ENCODE data around the gene LPIN3. TPM values are rescaled to one million over a fixed set of nuclear protein-coding genes. Genes with fewer than 3 reads are reported as not detected.

Gene LPIN3
- total RNA-seq, 1 donor from 2014 or later = 2.8 TPM

GRCh38 chr20:41314386-41314785 is 26.2 kb upstream of the LPIN3 start:
- no peaks in the 10 kb centered on the region for H3K9me3 ChIP-seq (ENCODE audit: low read depth)
- H3K4me1 Mint-ChIP-seq = peaks cover 15% of the 10 kb centered on the region
- H3K9ac ChIP-seq = no peak overlapping the region
- peaks cover 2% of the 10 kb centered on the region for H3K27me3 Mint-ChIP-seq (ENCODE audit: insufficient read depth, low read depth)
- TF ChIP-seq CTCF (IDR thresholded peaks at IDR 0.05) (no peak), EZH2 (IDR thresholded peaks at IDR 0.05) (no peak), EZH2phosphoT487 (IDR thresholded peaks at IDR 0.05) (no peak)
- no peaks in the 10 kb centered on the region for H3K36me3 ChIP-seq
- H2AFZ ChIP-seq (replicated peaks) = no peak overlapping the region
- H3K9me3 Mint-ChIP-seq = no peaks in the 10 kb centered on the region
- no peak overlapping the region for H3K4me3 ChIP-seq
- peaks cover 9% of the 10 kb centered on the region for H3F3A ChIP-seq (ENCODE audit: low read depth)
- H3K4me1 ChIP-seq = peaks cover 3% of the 10 kb centered on the region
- H3K36me3 Mint-ChIP-seq = no peaks in the 10 kb centered on the region
- no peak overlapping the region for H3K4me3 Mint-ChIP-seq
- DNase-seq (ENCODE audit: low spot score) = no peak
- no peaks in the 10 kb centered on the region for H4K20me1 ChIP-seq (ENCODE audit: low read depth)
- H3K27ac ChIP-seq = no peak overlapping the region
- H3K27ac Mint-ChIP-seq = no peak overlapping the region
- H3K4me2 ChIP-seq = no peak overlapping the region
- H3K27me3 ChIP-seq = peaks cover 12% of the 10 kb centered on the region
- H3K79me2 ChIP-seq (ENCODE audit: low read depth) = no peaks in the 10 kb centered on the region

GRCh38 chr20:41316051-41316450 is 24.6 kb upstream of the LPIN3 start:
- Mint-ChIP-seq H3K4me3 (peak overlapping the region; percentile 85), H3K36me3 (no peaks in the 10 kb centered on the region), H3K4me1 (peaks cover 12% of the 10 kb centered on the region), H3K27me3 (ENCODE audit: insufficient read depth, low read depth) (peaks cover 2% of the 10 kb centered on the region), H3K9me3 (no peaks in the 10 kb centered on the region), H3K27ac (no peak overlapping the region)
- no peaks in the 10 kb centered on the region for H3K36me3 ChIP-seq
- H3K27ac ChIP-seq = no peak overlapping the region
- peaks cover 9% of the 10 kb centered on the region for H3F3A ChIP-seq (ENCODE audit: low read depth)
- no peak for DNase-seq (ENCODE audit: low spot score)
- H3K9ac ChIP-seq = no peak overlapping the region
- H3K27me3 ChIP-seq = peaks cover 14% of the 10 kb centered on the region
- H3K4me2 ChIP-seq = peak overlapping the region; percentile 80
- no peaks in the 10 kb centered on the region for H4K20me1 ChIP-seq (ENCODE audit: low read depth)
- TF ChIP-seq CTCF (IDR thresholded peaks at IDR 0.05) = no peak
- TF ChIP-seq EZH2 (IDR thresholded peaks at IDR 0.05) = no peak
- H2AFZ ChIP-seq (replicated peaks) = no peak overlapping the region
- no peak overlapping the region for H3K4me3 ChIP-seq
- no peaks in the 10 kb centered on the region for H3K9me3 ChIP-seq (ENCODE audit: low read depth)
- H3K4me1 ChIP-seq = peaks cover 3% of the 10 kb centered on the region
- no peaks in the 10 kb centered on the region for H3K79me2 ChIP-seq (ENCODE audit: low read depth)

- Histone ChIP-seq H3K9ac (peak overlapping the region; percentile 6), H3K4me3 (peak overlapping the region; percentile 77), H2AFZ (replicated peaks) (peak overlapping the region; percentile 80), H3K79me2 (ENCODE audit: low read depth) (no peaks in the 10 kb centered on the region), H4K20me1 (ENCODE audit: low read depth) (no peaks in the 10 kb centered on the region), H3K27ac (no peak overlapping the region), H3K36me3 (no peaks in the 10 kb centered on the region), H3K4me1 (peaks cover 3% of the 10 kb centered on the region), H3K27me3 (peaks cover 14% of the 10 kb centered on the region), H3K9me3 (ENCODE audit: low read depth) (no peaks in the 10 kb centered on the region), H3F3A (ENCODE audit: low read depth) (peaks cover 9% of the 10 kb centered on the region), H3K4me2 (peak overlapping the region; percentile 80)
- H3K4me3 Mint-ChIP-seq = peak overlapping the region; percentile 85
- TF ChIP-seq EZH2 (IDR thresholded peaks at IDR 0.05) (no peak), EZH2phosphoT487 (IDR thresholded peaks at IDR 0.05) (no peak), CTCF (IDR thresholded peaks at IDR 0.05) (no peak)
- no peaks in the 10 kb centered on the region for H3K36me3 Mint-ChIP-seq
- H3K9me3 Mint-ChIP-seq = no peaks in the 10 kb centered on the region
- H3K4me1 Mint-ChIP-seq = peaks cover 12% of the 10 kb centered on the region
- DNase-seq (ENCODE audit: low spot score) = peak; percentile 81
- no peak overlapping the region for H3K27ac Mint-ChIP-seq
- H3K27me3 Mint-ChIP-seq (ENCODE audit: insufficient read depth, low read depth) = peaks cover 2% of the 10 kb centered on the region
Observed at GRCh38 chr20:41316602-41317545, 23.7 kb upstream of the LPIN3 start.
